Liver (tissue), 3 donors: Measurements from ENCODE around the gene ZNF626.

ENCODE experiments used
- ATF3 ChIP-seq: IDR thresholded peaks from 2 replicates; pipeline ENCODE4 v1.6.1; 2016; ENCODE audit warnings: antibody characterized with exemption
- CTCF ChIP-seq: fragments of 150-350 bp; IDR thresholded peaks from 2 replicates; pipeline ENCODE4 v1.5.1; 2017; ENCODE audit warnings: improper control_type of control experiment, low read depth, low read length; ENCODE audit not compliant: missing input control
- HNF4G ChIP-seq: IDR thresholded peaks from 2 replicates; pipeline ENCODE4 v1.6.1; 2016; ENCODE audit warnings: antibody characterized with exemption
- MAX ChIP-seq: IDR thresholded peaks from 2 replicates; pipeline ENCODE4 v1.6.1; 2016; ENCODE audit warnings: antibody characterized with exemption
- NR2F2 ChIP-seq: IDR thresholded peaks from 2 replicates; pipeline ENCODE4 v1.6.1; 2016; ENCODE audit warnings: antibody characterized with exemption
- RXRA ChIP-seq, 2 donors: IDR thresholded peaks; 2 replicates each; pipeline ENCODE4 v1.6.1; 2017 to 2018; ENCODE audit warnings: antibody characterized with exemption in 2 of 2, mild to moderate bottlenecking in 1 of 2
- SP1 ChIP-seq: IDR thresholded peaks from 2 replicates; pipeline ENCODE4 v1.6.1; 2018; ENCODE audit warnings: antibody characterized with exemption, mild to moderate bottlenecking
- TAF1 ChIP-seq: conservative IDR thresholded peaks from 2 replicates; pipeline ENCODE4 v1.6.1; 2016; ENCODE audit warnings: antibody characterized with exemption, mild to moderate bottlenecking
- TF ChIP-seq, protein P1 (sequence below): IDR thresholded peaks from 2 replicates; pipeline ENCODE4 v1.6.1; 2016; ENCODE audit warnings: antibody characterized with exemption
- donor health status: healthy.
- donor health status: healthy.

DNA sequence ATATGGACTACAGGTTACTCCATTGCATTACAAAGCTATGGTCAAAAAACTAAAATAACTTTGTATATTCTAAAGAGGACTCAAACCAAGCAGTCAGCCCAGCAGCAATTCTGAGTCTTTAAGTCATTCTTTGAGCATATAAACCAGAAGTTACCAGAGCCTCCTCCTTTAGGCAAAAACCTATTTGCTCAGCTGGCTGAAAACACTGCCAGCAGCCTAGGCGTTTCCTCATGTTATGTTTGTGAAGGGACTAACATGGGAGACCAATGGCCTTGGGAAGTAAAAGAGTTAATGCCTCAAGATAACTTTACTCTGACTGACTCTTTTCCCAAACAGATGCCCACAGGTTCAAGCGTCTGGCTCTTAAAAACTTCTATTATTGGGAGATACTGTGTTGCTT lies 45.3 kb downstream of the ZNF626 start:
- TF ChIP-seq RXRA (IDR thresholded peaks at IDR 0.05) = no peak
- TF ChIP-seq MAX = no peak
- no peak for TF ChIP-seq CTCF
- no peak for TF ChIP-seq TAF1
- TF ChIP-seq, protein P1, sequence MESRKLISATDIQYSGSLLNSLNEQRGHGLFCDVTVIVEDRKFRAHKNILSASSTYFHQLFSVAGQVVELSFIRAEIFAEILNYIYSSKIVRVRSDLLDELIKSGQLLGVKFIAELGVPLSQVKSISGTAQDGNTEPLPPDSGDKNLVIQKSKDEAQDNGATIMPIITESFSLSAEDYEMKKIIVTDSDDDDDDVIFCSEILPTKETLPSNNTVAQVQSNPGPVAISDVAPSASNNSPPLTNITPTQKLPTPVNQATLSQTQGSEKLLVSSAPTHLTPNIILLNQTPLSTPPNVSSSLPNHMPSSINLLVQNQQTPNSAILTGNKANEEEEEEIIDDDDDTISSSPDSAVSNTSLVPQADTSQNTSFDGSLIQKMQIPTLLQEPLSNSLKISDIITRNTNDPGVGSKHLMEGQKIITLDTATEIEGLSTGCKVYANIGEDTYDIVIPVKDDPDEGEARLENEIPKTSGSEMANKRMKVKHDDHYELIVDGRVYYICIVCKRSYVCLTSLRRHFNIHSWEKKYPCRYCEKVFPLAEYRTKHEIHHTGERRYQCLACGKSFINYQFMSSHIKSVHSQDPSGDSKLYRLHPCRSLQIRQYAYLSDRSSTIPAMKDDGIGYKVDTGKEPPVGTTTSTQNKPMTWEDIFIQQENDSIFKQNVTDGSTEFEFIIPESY = no peak
- no peak for TF ChIP-seq HNF4G
- TF ChIP-seq NR2F2 = no peak
- no peak for TF ChIP-seq ATF3
- no peak for TF ChIP-seq SP1
